Smooth muscle cell (in vitro differentiated cells): ENCODE data around the gene NLK. TPM values are rescaled to one million over a fixed set of nuclear protein-coding genes. Genes with fewer than 3 reads are reported as not detected.
A peak's percentile ranks its signal among the peaks of the same experiment; 100 is the strongest.

Experiments
- DNase-seq: peaks from one replicate; lab custom pipeline; 2025; ENCODE audit not compliant: unreplicated experiment; lab: John Stamatoyannopoulos, UW
- H2AFZ ChIP-seq: fragments of 200-600 bp; sonication (generic); 2 replicates; pipeline ENCODE4 v1.6.0; 2016; ENCODE audit warnings: antibody characterized with exemption, low read depth, mild to moderate bottlenecking
- H3F3A ChIP-seq: fragments of 200-600 bp; sonication (generic); 2 replicates; pipeline ENCODE4 v1.6.0; 2017; ENCODE audit warnings: antibody characterized with exemption, low read depth
- H3K27ac ChIP-seq: fragments of 200-600 bp; sonication (generic); 2 replicates; pipeline ENCODE4 v1.5.1; 2016; ENCODE audit warnings: low read depth, mild to moderate bottlenecking
- H3K27me3 ChIP-seq: fragments of 200-600 bp; sonication (generic); 2 replicates; pipeline ENCODE4 v1.6.1; 2016; ENCODE audit warnings: low read depth, mild to moderate bottlenecking
- H3K36me3 ChIP-seq: fragments of 200-600 bp; sonication (generic); 2 replicates; pipeline ENCODE4 v1.5.1; 2016; ENCODE audit warnings: low read depth
- H3K4me1 ChIP-seq: fragments of 200-600 bp; sonication (generic); 2 replicates; pipeline ENCODE4 v1.5.1; 2016; ENCODE audit warnings: low read depth
- H3K4me2 ChIP-seq: fragments of 200-600 bp; sonication (generic); 2 replicates; pipeline ENCODE4 v1.6.0; 2016; ENCODE audit warnings: mild to moderate bottlenecking
- H3K4me3 ChIP-seq: fragments of 200-600 bp; sonication (generic); 2 replicates; pipeline ENCODE4 v1.5.1; 2016; ENCODE audit warnings: mild to moderate bottlenecking
- H3K79me2 ChIP-seq: fragments of 200-600 bp; sonication (generic); 2 replicates; pipeline ENCODE4 v1.6.0; 2016; ENCODE audit warnings: low read depth, mild to moderate bottlenecking
- H3K9ac ChIP-seq: fragments of 200-600 bp; sonication (generic); 2 replicates; pipeline ENCODE4 v1.6.0; 2016; ENCODE audit warnings: low read depth
- H3K9me3 ChIP-seq: fragments of 200-600 bp; sonication (generic); replicated peaks from 2 replicates; pipeline ENCODE4 v1.5.1; 2016; ENCODE audit warnings: low read depth
- H4K20me1 ChIP-seq: fragments of 200-600 bp; sonication (generic); 2 replicates; pipeline ENCODE4 v1.6.0; 2016; ENCODE audit warnings: low read depth
- CTCF ChIP-seq: fragments of 200-600 bp; sonication (generic); IDR thresholded peaks from 2 replicates; pipeline ENCODE4 v1.5.1; 2017; ENCODE audit warnings: borderline replicate concordance, mild to moderate bottlenecking, antibody characterized with exemption; ENCODE audit not compliant: insufficient read depth, poor library complexity, severe bottlenecking
- WGBS: methylation state at CpG from one replicate; pipeline ENCODE4 v1.1.7; 2016; ENCODE audit warnings: low lambda C conversion rate; 5-methylcytosine and 5-hydroxymethylcytosine counted together
- polyA plus RNA-seq: library from polyadenylated mRNA; unstranded; fragments of >200 nt; fragmentation: Nextera tagmentation; extraction: Ambion mirVana; gene quantifications from 2 replicates; pipeline ENCODE4 v1.2.1, GENCODE V29; 2016
- total RNA-seq: library from RNA; depleted of rRNA; stranded (reverse); fragments of >200 nt; gene quantifications from 2 replicates; pipeline ENCODE4 v1.2.3, GENCODE V29; 2014

Gene NLK
- total RNA-seq (10.1 and 18.0 TPM in 2 replicates), polyA plus RNA-seq (1.8 and 5.0 TPM in 2 replicates)

- 93% methylated on average over 1 of the region's 1 CpG for WGBS
- Histone ChIP-seq H3K4me1 (peaks cover 34% of the 10 kb centered on the region), H3K36me3 (no peaks in the 10 kb centered on the region), H3K9me3 (no peaks in the 10 kb centered on the region), H3K27me3 (no peaks in the 10 kb centered on the region), H3K79me2 (peaks cover 55% of the 10 kb centered on the region), H3K9ac (peak within 1 kb of the TSS; percentile 91), H4K20me1 (peaks cover 50% of the 10 kb centered on the region), H3K27ac (peak within 1 kb of the TSS; percentile 60), H3F3A (no peaks in the 10 kb centered on the region), H3K4me3 (peak within 1 kb of the TSS; percentile 93), H3K4me2 (peak within 1 kb of the TSS; percentile 95), H2AFZ (peak within 1 kb of the TSS; percentile 69)
- TF ChIP-seq CTCF: no peak
- no peak for DNase-seq
Observed at GRCh38 chr17:28042657-28042720, at the start of gene NLK. Gene NLK (plus strand): TSS chr17:28042677. CDS start chr17:28042874, 197 bp downstream.

- whole genome bisulfite sequencing: 97% methylated on average over 3 of the region's 3 CpGs
- Histone ChIP-seq H3K4me2 (no peak overlapping the region), H3K27me3 (no peaks in the 10 kb centered on the region), H3K9ac (no peak overlapping the region), H3K4me3 (no peak overlapping the region), H2AFZ (no peak overlapping the region), H3F3A (no peaks in the 10 kb centered on the region), H3K9me3 (no peaks in the 10 kb centered on the region), H3K4me1 (no peaks in the 10 kb centered on the region), H3K27ac (no peak overlapping the region), H3K79me2 (no peaks in the 10 kb centered on the region), H3K36me3 (no peaks in the 10 kb centered on the region), H4K20me1 (no peaks in the 10 kb centered on the region)
- TF ChIP-seq CTCF: no peak
- no peak for DNase-seq
Observed at GRCh38 chr17:27993161-27993695, 49.2 kb upstream of the NLK start.

- Histone ChIP-seq H3K36me3 (no peaks in the 10 kb centered on the region), H3K27me3 (no peaks in the 10 kb centered on the region), H2AFZ (no peak overlapping the region), H3K79me2 (no peaks in the 10 kb centered on the region), H3F3A (no peaks in the 10 kb centered on the region), H3K9ac (no peak overlapping the region), H3K4me2 (no peak overlapping the region), H4K20me1 (no peaks in the 10 kb centered on the region), H3K4me1 (no peaks in the 10 kb centered on the region), H3K4me3 (no peak overlapping the region), H3K9me3 (no peaks in the 10 kb centered on the region), H3K27ac (no peak overlapping the region)
- no peak for DNase-seq
- no peak for TF ChIP-seq CTCF
- WGBS: 89% methylated on average over 7 of the region's 7 CpGs
Observed at GRCh38 chr17:27993723-27994310, 48.7 kb upstream of the NLK start.

GRCh38 chr17:27994586-27994985 is 47.9 kb upstream of the NLK start:
- Histone ChIP-seq H3K4me1 (no peaks in the 10 kb centered on the region), H3K4me3 (no peak overlapping the region), H3K4me2 (no peak overlapping the region), H3K9ac (no peak overlapping the region), H3K27ac (no peak overlapping the region), H2AFZ (no peak overlapping the region), H3K36me3 (no peaks in the 10 kb centered on the region), H3K27me3 (no peaks in the 10 kb centered on the region), H3K79me2 (no peaks in the 10 kb centered on the region), H3F3A (no peaks in the 10 kb centered on the region), H3K9me3 (no peaks in the 10 kb centered on the region), H4K20me1 (no peaks in the 10 kb centered on the region)
- 31% methylated on average over 1 of the region's 1 CpG for WGBS
- no peak for DNase-seq
- no peak for TF ChIP-seq CTCF
